ENCODE measurements around the gene MYH11.

DNA sequence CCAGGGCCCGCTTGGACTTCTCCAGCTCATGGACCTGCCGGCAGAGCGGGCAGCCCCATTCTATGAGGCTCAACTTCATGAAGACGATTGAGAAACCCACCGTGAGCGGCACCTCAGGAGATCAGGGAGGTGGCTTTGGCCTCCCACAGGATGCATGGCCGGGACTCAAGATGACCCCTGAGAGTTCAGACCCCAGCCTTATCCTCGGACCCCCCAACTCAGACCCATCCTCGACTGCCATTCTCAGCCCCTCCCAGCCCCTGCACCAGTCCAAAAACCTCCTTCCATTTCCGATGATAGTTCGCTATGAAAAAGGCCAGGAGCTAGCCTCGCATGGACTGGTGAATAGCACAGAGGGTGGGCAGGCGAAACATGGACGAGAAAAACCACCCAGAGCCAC lies 135.8 kb downstream of the MYH11 start:
- TF ChIP-seq EP300 (IDR thresholded peaks at IDR 0.05; ENCODE audit: borderline replicate concordance) (no peak), YY1 (IDR thresholded peaks at IDR 0.05; ENCODE audit: low read depth) (no peak), RAD21 (IDR thresholded peaks at IDR 0.05; ENCODE audit: low read depth) (no peak), EGR1 (IDR thresholded peaks at IDR 0.05) (no peak), NFIC (IDR thresholded peaks at IDR 0.05) (no peak), FOXM1 (IDR thresholded peaks at IDR 0.05; ENCODE audit: borderline replicate concordance, low read depth) (no peak), TCF12 (IDR thresholded peaks at IDR 0.05; ENCODE audit: low read depth) (no peak), CREB1 (IDR thresholded peaks at IDR 0.05; ENCODE audit: low read depth) (no peak), TAF1 (IDR thresholded peaks at IDR 0.05; ENCODE audit: low read depth) (no peak), TEAD4 (IDR thresholded peaks at IDR 0.05) (no peak)
- TF ChIP-seq, protein P1, sequence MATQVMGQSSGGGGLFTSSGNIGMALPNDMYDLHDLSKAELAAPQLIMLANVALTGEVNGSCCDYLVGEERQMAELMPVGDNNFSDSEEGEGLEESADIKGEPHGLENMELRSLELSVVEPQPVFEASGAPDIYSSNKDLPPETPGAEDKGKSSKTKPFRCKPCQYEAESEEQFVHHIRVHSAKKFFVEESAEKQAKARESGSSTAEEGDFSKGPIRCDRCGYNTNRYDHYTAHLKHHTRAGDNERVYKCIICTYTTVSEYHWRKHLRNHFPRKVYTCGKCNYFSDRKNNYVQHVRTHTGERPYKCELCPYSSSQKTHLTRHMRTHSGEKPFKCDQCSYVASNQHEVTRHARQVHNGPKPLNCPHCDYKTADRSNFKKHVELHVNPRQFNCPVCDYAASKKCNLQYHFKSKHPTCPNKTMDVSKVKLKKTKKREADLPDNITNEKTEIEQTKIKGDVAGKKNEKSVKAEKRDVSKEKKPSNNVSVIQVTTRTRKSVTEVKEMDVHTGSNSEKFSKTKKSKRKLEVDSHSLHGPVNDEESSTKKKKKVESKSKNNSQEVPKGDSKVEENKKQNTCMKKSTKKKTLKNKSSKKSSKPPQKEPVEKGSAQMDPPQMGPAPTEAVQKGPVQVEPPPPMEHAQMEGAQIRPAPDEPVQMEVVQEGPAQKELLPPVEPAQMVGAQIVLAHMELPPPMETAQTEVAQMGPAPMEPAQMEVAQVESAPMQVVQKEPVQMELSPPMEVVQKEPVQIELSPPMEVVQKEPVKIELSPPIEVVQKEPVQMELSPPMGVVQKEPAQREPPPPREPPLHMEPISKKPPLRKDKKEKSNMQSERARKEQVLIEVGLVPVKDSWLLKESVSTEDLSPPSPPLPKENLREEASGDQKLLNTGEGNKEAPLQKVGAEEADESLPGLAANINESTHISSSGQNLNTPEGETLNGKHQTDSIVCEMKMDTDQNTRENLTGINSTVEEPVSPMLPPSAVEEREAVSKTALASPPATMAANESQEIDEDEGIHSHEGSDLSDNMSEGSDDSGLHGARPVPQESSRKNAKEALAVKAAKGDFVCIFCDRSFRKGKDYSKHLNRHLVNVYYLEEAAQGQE (IDR thresholded peaks at IDR 0.05; ENCODE audit: low read depth), result no peak
- TF ChIP-seq, protein P2, sequence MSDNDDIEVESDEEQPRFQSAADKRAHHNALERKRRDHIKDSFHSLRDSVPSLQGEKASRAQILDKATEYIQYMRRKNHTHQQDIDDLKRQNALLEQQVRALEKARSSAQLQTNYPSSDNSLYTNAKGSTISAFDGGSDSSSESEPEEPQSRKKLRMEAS (IDR thresholded peaks at IDR 0.05), result no peak
- TF ChIP-seq, protein P3, sequence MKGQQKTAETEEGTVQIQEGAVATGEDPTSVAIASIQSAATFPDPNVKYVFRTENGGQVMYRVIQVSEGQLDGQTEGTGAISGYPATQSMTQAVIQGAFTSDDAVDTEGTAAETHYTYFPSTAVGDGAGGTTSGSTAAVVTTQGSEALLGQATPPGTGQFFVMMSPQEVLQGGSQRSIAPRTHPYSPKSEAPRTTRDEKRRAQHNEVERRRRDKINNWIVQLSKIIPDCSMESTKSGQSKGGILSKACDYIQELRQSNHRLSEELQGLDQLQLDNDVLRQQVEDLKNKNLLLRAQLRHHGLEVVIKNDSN (IDR thresholded peaks at IDR 0.05), result no peak

All from Ishikawa (cell line).